Suprapubic skin (tissue), 4 donors: ENCODE results near the gene GSTO2. TPM values are rescaled to one million over a fixed set of nuclear protein-coding genes. Genes with fewer than 3 reads are reported as not detected.

Experiments
- DNase-seq, 2 donors: peaks; one replicate each; pipeline ENCODE4 v3.0.0-alpha.2; 2019; ENCODE audit warnings: low spot score in 2 of 2
- H3K27ac ChIP-seq: fragments of 200-600 bp; sonication (generic); one replicate; pipeline ENCODE4 v1.5.1; 2019
- H3K27me3 ChIP-seq: fragments of 200-600 bp; sonication (generic); one replicate; pipeline ENCODE4 v1.5.1; 2019
- H3K36me3 ChIP-seq: fragments of 200-600 bp; sonication (generic); one replicate; pipeline ENCODE4 v1.5.1; 2019
- H3K4me1 ChIP-seq: fragments of 200-600 bp; sonication (generic); one replicate; pipeline ENCODE4 v1.5.1; 2019
- H3K4me3 ChIP-seq: fragments of 200-600 bp; sonication (generic); one replicate; pipeline ENCODE4 v1.5.1; 2019; ENCODE audit warnings: mild to moderate bottlenecking
- H3K9me3 ChIP-seq: fragments of 200-600 bp; sonication (generic); one replicate; pipeline ENCODE4 v1.5.1; 2019
- CTCF ChIP-seq, 2 donors: fragments of 200-600 bp in 1 of 2; fragments of 450-650 bp in 1 of 2; sonication (generic) in 1 of 2; IDR thresholded peaks; one replicate each; pipeline ENCODE4 v1.5.1; 2016 to 2019; ENCODE audit warnings: antibody characterized with exemption in 2 of 2, mild to moderate bottlenecking in 1 of 2, moderate library complexity in 1 of 2
- EP300 ChIP-seq: sonication (generic); formaldehyde crosslinking; IDR thresholded peaks from one replicate; pipeline ENCODE4 v1.6.1; 2017; ENCODE audit warnings: antibody characterized with exemption
- POLR2A ChIP-seq, 2 donors: fragments of 450-650 bp; IDR thresholded peaks; one replicate each; pipeline ENCODE4 v1.6.1; 2017; ENCODE audit warnings: antibody characterized with exemption in 2 of 2, mild to moderate bottlenecking in 2 of 2, moderate library complexity in 2 of 2
- POLR2AphosphoS5 ChIP-seq, 3 donors: sonication (generic); formaldehyde crosslinking; IDR thresholded peaks; one replicate each; pipeline ENCODE4 v1.6.1; 2017; ENCODE audit warnings: antibody characterized with exemption in 3 of 3
- WGBS: methylation state at CpG from one replicate; pipeline ENCODE4 v1.1.5; 2018; 5-methylcytosine and 5-hydroxymethylcytosine counted together
- total RNA-seq, 4 donors: library from RNA; depleted of rRNA; stranded (reverse); fragments of >200 nt; gene quantifications; one replicate each; pipeline ENCODE4 v1.1.0, GENCODE V29; 2016

Gene GSTO2
- total RNA-seq, 4 donors from 2014 or later, result 19.0 to 35.5 (median 25.4) TPM

GRCh38 chr10:104334561-104334960 is 65.6 kb downstream of the GSTO2 start:
- H3K36me3 ChIP-seq, result no peaks in the 10 kb centered on the region
- peaks cover 85% of the 10 kb centered on the region for H3K4me1 ChIP-seq
- no peak overlapping the region for H3K4me3 ChIP-seq
- H3K27ac ChIP-seq, result peak overlapping the region; percentile 95
- H3K27me3 ChIP-seq, result no peaks in the 10 kb centered on the region
- no peaks in the 10 kb centered on the region for H3K9me3 ChIP-seq
- no peak for TF ChIP-seq EP300
- TF ChIP-seq POLR2A (IDR thresholded peaks at IDR 0.05), result no peak
- no peak for TF ChIP-seq CTCF (IDR thresholded peaks at IDR 0.05)
- no peak for TF ChIP-seq POLR2AphosphoS5 (IDR thresholded peaks at IDR 0.05)
- 86% methylated on average over 6 of the region's 6 CpGs for WGBS
- DNase-seq, result peak; percentile 37 to 48

DNA sequence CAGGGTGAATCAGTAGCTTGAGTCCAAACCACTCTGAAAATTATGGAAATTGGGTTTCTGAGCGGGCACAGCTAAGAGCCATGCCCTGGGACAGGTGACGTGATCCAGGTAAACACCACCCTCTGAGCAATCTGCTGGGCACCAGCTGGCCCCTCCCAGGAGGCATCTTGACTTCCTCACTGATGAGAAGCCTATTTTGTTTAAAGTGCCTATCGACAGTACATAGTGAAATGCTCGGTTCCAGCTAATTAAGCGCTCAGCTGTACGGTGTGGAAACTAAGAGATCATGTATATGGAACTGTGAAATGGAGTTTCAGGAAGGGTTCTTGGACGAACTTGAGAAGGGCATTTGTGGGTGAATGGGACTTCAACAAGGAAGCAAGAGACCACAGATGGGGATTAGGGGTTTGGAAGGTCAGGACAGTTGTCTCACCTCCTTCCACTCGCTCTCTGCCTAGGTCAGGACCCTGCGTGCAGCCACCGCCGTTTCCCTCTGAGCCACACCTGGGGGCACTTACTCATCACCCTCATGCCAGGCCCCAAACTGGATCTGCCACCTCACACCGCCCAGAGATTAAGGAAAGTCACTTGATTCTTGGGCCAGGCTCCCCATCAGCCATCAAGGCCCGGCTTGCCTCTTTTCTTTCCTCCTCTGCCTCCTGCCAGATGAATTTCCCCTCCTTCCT is 66.1 kb downstream of the GSTO2 start:
- Histone ChIP-seq H3K4me1 (peaks cover 85% of the 10 kb centered on the region), H3K27ac (peak overlapping the region; percentile 95), H3K36me3 (no peaks in the 10 kb centered on the region), H3K4me3 (peak overlapping the region; percentile 72), H3K9me3 (no peaks in the 10 kb centered on the region), H3K27me3 (no peaks in the 10 kb centered on the region)
- WGBS, result 59% methylated on average over 13 of the region's 13 CpGs
- peak; percentile 58 to 61 for DNase-seq
- TF ChIP-seq CTCF (IDR thresholded peaks at IDR 0.05) (no peak), POLR2AphosphoS5 (IDR thresholded peaks at IDR 0.05) (no peak), EP300 (no peak), POLR2A (IDR thresholded peaks at IDR 0.05) (no peak)

GRCh38 chr10:104336821-104337467 is 68.0 kb downstream of the GSTO2 start:
- H3K27me3 ChIP-seq, result no peaks in the 10 kb centered on the region
- peaks cover 74% of the 10 kb centered on the region for H3K4me1 ChIP-seq
- H3K36me3 ChIP-seq, result no peaks in the 10 kb centered on the region
- H3K4me3 ChIP-seq, result peak overlapping the region; percentile 72
- peak overlapping the region; percentile 95 for H3K27ac ChIP-seq
- no peak for DNase-seq
- TF ChIP-seq EP300 (no peak), CTCF (IDR thresholded peaks at IDR 0.05) (no peak), POLR2AphosphoS5 (IDR thresholded peaks at IDR 0.05) (no peak), POLR2A (IDR thresholded peaks at IDR 0.05) (no peak)
- 8% methylated on average over 12 of the region's 12 CpGs for WGBS
- no peaks in the 10 kb centered on the region for H3K9me3 ChIP-seq

DNA sequence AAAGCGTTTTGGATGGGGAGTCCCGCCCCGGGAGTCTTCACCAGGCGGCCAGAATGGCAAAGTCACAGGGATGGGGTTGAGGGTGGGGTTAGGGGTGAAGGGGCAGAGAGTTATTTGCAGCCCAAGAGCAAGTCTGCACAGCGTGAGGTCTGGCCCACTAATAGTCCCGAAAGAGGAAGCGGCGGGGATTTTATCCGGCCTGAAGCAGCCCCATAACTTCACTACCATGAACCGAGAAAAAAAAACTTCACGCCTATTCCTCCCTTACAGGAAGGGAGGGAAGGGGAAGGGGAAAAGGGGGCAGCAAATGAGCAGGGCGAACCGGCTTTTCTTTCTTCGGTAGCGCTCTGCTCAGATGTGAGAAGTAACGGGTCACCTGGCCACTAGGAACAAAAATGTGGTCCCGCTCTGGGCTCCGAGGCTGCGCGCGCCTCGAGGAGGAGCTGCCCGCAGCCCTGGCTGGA is 68.6 kb downstream of the GSTO2 start:
- H3K4me3 ChIP-seq, result peak overlapping the region; percentile 72
- 2% methylated on average over 17 of the region's 23 CpGs for WGBS
- H3K27me3 ChIP-seq, result no peaks in the 10 kb centered on the region
- TF ChIP-seq POLR2A (IDR thresholded peaks at IDR 0.05) (no peak), POLR2AphosphoS5 (IDR thresholded peaks at IDR 0.05) (no peak), EP300 (no peak), CTCF (IDR thresholded peaks at IDR 0.05) (no peak)
- H3K36me3 ChIP-seq, result no peaks in the 10 kb centered on the region
- DNase-seq, result no peak
- H3K9me3 ChIP-seq, result no peaks in the 10 kb centered on the region
- H3K27ac ChIP-seq, result peak overlapping the region; percentile 95
- H3K4me1 ChIP-seq, result peaks cover 68% of the 10 kb centered on the region

DNA sequence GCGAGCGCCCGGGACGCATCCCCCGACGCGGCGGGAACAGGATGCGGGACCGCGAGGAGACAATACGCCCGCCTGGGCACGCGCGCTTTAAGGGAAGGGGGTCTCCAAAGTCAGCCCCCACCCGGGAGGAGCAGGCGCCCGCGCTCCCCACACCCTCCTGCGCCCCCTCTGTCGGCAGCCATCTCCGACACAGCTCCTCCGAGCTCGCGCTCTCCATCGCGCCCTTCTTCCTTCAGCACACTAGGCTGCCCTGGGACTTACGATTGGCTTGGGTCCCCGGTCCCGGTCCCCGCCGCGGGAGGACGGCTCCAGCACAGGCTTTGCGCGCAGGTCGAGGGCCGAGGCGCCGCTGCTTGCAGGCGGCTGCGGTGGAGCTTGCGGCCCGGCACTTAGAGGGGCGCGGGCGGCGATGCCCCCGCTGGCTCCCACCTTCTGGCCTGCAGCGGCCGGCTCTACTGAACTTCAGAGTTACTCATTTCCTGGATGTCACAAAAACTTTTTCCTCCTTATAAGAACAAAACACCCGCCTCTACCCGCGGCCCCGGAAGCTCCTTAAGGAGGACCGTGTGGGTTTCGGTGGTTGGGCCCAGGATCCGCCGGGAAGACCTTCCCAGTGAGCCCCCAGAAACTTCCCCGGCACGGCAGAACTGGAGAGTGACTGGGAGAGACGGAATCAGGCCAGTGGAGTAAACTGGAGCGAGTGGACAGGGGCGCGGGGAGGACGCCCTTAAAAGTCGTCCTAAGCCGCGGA is 69.2 kb downstream of the GSTO2 start, which contains the start of gene ITPRIP:
Gene ITPRIP (minus strand): TSS at position 481 of the 751 bp plus-strand sequence. CDS start 22,414 bp downstream, outside the sequence.
- WGBS, result 0% methylated on average over 7 of the region's 70 CpGs
- peak in 2 of 3 donors; percentile 42 to 63 for TF ChIP-seq POLR2AphosphoS5 (IDR thresholded peaks at IDR 0.05)
- no peak for TF ChIP-seq EP300
- peak; percentile 44 to 71 for TF ChIP-seq POLR2A (IDR thresholded peaks at IDR 0.05)
- H3K4me1 ChIP-seq, result peaks cover 62% of the 10 kb centered on the region
- H3K36me3 ChIP-seq, result no peaks in the 10 kb centered on the region
- H3K27me3 ChIP-seq, result no peaks in the 10 kb centered on the region
- DNase-seq, result peak in 1 of 2 donors; percentile 93
- H3K4me3 ChIP-seq, result peak within 1 kb of the TSS; percentile 72
- H3K9me3 ChIP-seq, result no peaks in the 10 kb centered on the region
- H3K27ac ChIP-seq, result peak within 1 kb of the TSS; percentile 95
